ENCODE results near the gene KCP. TPM values are rescaled to one million over a fixed set of nuclear protein-coding genes. Genes with fewer than 3 reads are reported as not detected.
"Not testable (repeated sequence)": the region's sequence is repeated elsewhere in the genome, so short reads cannot be mapped to it uniquely, and the experiment has no call there.

KCP gene
- 1.0 and 1.2 TPM in 2 replicates for total RNA-seq (2014; rRNA removed; shearing (Covaris generic))

DNA sequence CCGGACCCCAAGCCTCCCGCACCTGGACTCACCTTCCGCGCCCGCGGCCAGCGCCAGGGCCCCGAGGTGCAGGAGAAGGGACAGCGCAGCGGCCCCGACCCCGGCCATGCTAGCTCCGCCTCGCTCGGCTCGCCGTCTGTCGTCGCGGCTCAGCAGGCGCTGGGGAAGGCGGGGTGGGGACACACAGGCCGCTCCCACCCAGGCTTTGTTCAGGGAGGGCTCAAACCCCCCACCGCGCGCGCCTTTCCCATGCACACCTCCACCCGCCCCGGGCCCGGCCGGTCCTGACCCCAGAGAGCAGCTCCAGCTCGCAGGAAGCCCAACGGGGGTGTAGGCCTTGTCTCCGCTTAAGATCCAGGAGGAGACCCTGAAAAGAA is at the start of gene KCP:
TSS of gene KCP (minus strand) at position 141 of the 377 bp plus-strand sequence. CDS start at position 108, 33 bp downstream.
- no peak for DNase-seq (ENCODE audit: low spot score)

DNA sequence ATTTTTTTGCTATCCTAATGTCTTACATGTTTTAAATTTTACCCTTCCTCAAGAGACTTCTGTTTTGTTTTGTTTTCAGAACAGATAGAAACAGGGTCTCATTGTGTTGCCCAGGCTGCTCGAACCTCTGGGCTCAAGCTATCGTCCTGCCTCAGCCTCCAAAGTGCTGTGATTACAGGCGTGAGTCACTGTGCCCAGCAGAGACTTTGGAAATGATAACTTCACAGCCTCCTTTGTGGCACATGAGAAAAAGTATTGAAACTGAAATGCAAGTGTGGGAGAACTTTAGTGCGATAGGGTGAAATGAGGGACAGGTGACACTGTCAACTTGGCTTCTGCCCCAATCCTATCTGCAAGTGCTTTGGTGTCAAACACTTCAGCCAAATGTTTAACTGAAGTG is 48.8 kb upstream of the KCP start:
- no peak for DNase-seq (ENCODE audit: low spot score)

DNA sequence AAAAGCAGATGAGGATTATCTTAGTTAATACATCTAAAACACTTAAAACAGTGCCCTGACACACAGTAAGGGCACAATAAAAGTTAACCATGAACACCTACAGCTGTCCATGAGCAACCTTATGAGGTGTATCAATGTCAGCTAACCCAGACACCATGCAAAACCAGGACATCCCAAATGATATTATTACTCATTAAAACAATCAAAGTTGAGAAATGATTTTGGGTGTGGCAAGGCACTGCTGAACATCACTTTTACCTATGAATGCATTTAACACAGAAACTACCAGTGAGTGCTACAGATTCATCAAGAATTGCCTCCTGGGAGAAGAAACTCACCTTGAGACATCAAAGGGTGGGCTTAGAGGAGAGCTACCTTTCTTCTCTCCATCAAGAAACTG is 45.5 kb upstream of the KCP start:
- DNase-seq (ENCODE audit: low spot score), result no peak

DNA sequence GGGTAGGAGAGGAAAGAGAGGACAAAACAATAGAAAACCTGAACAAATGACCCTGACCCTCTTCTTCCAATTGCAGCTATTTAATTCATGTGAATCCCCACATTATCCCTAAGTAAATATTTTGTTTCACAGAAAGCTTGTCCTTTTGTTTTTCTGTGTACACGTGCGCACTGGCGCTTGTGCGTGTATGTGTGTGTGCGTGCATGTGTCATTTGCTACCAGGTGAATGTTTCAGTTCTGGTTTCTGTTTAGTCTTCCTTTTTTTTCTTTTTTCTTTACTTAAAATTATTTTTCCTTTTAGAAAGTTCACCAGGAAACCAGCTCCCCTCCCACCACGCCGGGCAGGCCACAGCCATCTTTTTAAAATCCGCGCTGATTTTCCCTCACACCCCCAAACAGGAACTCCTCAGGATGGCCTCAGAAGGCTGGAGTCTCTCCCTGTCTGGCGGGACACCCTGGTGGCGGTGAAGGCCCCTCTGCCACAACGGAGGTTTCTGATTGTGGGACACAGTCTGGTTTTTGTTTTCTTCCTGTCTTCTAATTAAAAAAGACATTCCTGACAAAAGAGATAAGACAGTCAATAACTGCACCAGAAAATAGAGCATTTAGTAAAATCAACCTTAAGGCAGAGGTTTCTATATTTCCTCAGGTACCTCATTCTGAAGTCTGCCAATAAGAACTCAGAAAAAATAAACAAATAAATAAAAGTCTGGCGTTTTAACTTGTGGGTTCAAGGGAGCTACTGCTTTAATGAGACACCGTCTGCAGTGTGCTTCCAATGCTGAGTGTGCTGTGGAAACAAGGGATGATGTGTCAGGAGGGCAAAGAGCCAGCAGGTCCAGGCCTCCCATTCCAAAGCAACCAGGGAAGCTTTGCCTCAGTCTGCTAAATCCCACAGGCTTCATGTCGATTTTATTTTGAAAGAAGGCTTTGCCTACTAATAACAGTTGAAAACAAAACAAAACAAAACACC is 44.6 kb upstream of the KCP start:
- no peak for DNase-seq (ENCODE audit: low spot score)

DNA sequence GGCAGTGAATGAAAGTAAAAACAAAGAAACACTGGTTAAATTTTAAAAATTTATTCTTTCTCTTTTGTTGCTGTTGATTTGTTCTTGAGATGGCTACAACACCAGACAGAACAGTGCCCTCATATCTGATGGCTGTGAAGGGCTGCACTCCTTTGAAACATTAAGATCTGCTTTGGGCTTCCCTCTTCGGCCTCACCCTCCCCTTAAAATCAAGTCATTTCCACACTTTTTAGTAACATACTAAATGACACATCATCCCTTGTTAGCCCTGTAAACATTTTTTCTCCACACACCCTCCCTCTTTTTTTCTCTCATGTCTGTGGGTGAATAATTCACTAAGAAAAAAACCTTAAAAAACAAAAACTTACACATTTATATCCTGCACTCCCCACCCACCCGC is 43.6 kb upstream of the KCP start:
- no peak for DNase-seq (ENCODE audit: low spot score)

- DNase-seq (ENCODE audit: low spot score), result no peak
Observed at GRCh38 chr7:128951296-128951695, 40.8 kb upstream of the KCP start.

DNA sequence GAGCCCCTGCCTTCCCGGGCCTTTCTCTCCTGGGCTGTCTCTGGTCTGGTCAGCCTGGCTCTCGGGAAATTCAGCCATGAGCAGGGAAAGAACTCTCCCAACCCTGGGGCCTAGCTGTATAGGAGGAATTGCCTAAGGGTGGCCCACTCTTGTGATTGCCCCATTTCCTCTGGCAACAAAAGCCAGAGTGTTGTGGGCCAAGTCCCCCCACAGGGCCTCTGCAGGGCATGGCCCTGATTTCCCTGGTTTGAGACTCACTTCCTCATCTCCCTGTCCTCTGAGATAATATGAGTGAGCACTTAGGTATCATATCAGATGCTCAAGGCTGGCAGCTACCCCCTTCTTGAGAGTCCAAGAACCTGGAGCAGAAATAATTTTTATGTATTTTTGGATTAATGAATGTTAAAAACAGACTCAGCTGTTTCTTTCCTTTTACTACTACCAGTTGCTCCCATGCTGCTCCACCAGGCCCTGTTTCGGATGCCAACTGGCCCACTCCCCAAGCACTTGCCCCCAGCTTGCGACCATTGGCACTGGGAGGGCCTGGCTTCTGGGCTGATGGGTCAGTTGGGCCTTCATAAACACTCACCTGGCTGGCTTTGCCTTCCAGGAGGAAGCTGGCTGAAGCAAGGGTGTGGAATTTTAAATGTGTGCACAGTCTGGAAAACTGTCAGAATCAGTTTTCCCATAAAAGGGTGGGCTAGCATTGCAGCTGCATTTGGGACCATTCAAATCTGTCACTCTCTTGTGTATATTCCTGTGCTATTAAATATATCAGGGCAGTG is 38.7 kb upstream of the KCP start:
- DNase-seq (ENCODE audit: low spot score), result no peak

DNA sequence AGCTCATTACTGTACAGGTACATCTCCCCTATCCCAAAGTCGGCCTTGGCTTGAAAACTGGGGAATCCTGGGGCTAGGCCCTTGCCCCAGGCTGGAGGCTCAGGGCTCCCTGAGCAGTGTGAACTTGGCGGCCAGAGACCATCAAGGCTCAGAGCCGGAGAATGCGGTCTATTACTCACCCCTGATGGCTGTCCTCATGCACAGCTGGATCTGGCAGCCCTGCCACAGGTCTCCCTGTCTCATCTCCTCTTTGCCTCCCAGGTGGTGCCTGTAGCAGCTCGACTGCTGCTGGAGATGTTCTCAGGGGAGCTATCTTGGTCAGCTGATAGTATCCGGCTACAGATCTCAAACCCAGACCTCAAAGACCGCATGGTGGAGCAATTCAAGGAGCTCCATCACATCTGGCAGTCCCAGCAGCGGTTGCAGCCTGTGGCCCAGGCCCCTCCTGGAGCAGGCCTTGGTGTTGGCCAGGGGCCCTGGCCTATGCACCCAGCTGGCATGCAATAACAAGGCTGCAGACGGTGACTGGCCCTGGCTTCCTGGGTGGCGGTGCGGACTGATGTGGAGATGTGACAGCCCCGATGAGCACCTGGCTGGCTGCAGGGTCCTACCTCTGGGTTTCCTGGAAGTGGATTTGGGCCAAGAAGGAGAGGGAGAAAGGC is 37.9 kb upstream of the KCP start:
- no peak for DNase-seq (ENCODE audit: low spot score)

DNA sequence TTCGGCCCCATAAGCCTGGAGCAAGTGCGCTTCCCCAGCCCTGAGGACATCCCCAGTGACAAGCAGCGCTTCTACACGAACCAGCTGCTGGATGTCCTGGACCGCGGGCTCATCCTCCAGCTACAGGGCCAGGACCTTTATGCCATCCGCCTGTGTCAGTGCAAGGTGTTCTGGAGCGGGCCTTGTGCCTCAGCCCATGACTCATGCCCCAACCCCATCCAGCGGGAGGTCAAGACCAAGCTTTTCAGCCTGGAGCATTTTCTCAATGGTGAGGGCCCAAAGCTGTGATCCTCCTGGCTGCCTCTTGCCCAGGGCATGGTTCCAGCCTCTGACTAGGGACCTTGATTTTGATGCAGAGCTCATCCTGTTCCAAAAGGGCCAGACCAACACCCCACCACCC is 37.3 kb upstream of the KCP start:
- DNase-seq (ENCODE audit: low spot score), result no peak

DNA sequence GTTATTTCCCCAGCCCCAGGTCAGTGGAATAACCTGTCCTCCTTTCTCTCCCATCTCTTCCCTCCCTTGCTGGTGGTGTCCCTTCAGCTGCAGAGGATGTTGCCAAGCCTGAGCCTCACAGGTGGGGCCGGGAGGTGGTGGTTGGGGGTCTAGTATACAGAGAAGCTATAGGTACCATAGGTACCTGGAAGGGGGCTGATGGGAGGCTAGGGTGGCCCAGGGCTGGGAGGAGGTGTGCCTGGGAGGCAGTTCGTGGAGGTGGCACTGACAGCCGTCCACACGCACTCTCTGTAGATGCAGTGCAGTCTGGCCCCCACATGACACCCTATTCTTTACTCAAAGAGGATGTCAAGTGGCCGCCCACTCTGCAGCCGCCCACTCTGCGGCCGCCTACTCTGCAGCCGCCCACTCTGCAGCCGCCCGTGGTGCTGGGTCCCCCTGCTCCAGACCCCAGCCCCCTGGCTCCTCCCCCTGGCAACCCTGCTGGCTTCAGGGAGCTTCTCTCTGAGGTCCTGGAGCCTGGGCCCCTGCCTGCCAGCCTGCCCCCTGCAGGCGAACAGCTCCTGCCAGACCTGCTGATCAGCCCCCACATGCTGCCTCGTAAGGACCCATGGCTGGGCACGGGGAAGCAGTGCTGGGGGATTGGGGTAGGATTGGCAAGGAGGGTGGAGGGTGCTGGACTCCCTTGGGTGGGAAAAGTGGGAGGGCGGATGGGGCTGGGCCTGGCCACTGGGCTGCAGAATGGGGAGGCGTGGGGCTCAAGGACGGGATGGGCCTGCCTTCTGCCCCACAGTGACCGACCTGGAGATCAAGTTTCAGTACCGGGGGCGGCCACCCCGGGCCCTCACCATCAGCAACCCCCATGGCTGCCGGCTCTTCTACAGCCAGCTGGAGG is 36.7 kb upstream of the KCP start:
- DNase-seq (ENCODE audit: low spot score), result no peak

DNA sequence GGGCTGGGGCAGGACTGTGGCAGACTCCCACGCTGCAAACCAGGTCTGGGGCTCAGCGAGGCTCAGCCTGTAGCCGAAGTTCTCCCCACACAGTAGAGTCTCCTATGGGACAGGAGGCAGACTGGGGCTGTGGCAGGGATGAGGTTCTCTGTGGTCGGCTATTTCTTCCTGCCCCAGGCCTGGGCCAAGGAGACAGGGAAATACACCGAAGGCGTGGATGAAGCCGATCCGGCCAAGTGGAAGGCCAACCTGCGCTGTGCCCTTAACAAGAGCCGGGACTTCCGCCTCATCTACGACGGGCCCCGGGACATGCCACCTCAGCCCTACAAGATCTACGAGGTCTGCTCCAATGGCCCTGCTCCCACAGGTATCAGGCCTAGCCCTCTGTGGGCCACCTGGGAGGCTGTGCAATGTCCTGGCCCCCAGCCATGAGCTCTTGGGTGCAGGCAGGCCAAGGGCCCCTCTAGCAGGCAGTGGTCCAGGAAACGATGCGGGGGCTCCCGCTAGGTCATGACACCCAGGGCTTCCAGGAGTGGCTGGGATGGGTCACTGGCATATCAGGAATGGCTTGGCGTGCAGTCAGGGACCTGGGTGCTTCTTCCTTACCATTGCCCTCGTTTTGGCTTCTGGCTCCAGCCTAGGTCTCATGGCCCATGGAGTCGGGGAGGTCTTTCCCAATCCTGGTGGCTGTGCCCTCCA is 35.3 kb upstream of the KCP start:
- no peak for DNase-seq (ENCODE audit: low spot score)

GRCh38 chr7:128944487-128945236 is 34.2 kb upstream of the KCP start:
- DNase-seq (ENCODE audit: low spot score), result no peak

- DNase-seq (ENCODE audit: low spot score), result not testable (repeated sequence)
Observed at GRCh38 chr7:128943251-128943650, 32.7 kb upstream of the KCP start.

- DNase-seq (ENCODE audit: low spot score), result no peak
Observed at GRCh38 chr7:128941946-128942526, 31.5 kb upstream of the KCP start.

DNA sequence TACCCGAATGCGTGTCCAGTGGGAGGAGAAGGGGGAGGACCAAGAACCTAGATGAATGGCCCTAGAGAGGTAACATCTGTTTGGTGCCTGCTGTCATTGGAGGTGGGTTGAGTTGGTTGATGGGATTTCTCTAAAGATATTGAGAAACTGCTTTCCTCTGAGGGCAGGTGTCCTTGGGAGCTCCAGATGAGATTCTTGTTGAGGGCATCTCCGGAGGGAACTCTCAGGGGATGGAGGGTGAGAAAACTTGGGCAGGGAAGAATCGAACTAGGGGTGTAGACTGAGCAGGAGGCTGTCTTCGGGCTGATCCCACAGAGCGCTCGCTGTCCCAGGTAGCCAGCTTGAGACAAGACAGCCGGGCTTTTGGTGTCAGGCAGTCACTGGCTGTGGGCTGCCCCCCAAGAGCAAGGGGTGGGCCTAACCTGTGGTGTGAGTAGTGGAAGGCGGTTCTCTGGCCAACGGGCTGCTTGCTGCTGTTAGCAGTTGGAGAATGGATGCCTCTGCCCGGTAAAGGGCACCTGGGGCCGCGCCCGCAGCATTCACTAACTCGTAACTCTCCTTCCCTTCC is 30.9 kb upstream of the KCP start:
- no peak for DNase-seq (ENCODE audit: low spot score)

DNA sequence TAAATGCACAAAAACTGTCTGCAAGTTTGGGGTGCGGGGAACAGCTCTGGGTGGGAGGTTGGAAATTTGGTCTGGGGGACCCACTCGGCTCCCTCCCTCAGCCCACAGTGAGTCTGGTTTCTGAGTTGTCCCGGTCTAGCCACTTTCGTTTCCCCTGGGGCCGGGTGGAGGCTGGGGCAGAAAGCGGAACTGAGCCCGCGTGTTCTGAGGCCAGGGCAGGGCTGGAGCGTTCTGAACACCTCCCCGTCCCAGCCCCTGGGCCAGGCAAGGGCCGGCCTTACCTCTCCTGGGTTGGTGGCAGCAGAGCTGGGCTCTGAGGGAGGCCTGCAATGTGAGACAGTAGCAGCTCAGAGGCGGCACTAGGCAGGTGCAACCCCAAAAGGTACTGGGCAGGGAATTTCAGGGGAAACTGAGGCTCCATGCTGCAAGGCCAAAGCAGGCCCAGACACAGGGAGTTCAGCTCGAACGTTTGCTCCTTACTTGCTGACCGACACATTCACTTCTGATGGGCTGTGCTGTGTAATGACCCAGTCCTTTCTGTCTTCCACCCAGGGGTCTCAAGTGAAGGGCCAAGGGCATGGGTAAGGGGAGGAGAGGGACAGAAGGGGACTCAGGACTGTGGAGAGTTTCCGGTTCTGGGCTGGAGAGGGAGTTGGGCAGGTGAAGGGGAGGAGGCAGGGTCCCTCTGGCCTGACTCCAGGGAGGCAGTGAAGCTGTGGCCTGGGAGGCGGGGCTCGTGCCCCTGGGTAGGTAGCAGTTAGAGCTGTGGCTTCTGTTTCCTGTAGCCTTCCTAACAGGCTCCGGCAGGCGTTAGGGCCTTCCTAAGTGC is 30.2 kb upstream of the KCP start:
- no peak for DNase-seq (ENCODE audit: low spot score)

DNA sequence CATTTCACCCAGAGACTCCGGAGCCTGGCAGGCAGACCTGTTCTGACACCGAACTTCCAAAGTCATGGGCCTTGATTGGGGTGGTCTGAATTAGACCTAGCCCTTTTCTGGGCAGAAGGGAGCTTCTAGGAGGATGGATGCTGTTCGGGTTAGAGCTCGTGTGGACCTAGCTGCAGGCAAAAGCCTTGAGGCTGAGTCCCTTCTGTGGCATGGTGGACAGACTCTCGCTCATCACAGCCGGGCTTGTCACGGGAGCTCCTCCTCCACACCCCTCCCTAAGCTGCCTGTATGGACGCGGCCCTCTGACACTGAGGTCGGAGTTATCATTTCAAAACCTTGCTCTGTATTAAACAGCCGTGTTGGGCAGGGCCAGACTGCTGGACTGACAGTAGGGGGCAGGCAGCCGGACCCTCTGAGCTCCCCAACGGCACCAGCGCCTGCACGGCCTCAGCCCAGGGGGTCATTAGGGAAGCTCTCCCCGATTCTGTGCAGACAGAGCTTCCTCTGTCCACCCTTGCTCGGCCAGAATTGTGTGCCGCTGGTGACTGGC is 29.4 kb upstream of the KCP start:
- DNase-seq (ENCODE audit: low spot score), result no peak

Measured in HT-29 (cell line).